Posterior vena cava (tissue), 2 donors: ENCODE data around the gene ZNF583. TPM values are rescaled to one million over a fixed set of nuclear protein-coding genes. Genes with fewer than 3 reads are reported as not detected.

ENCODE experiments used
- DNase-seq: peaks from one replicate; pipeline ENCODE4 v3.0.0-alpha.2; 2020; ENCODE audit warnings: low spot score
- intact Hi-C, 2 donors: fragments of 100-400 bp; cut with DNase I; formaldehyde crosslinking; loops; one replicate each; pipeline versions ENCODE4 v1.14.1 to v1.14.2; 2022 to 2023
- long read RNA-seq, 2 donors: library from polyadenylated mRNA; unstranded; transcript quantifications; one replicate each; pipeline ENCODE4 v2.0.0, GENCODE V29; 2020 to 2021
- total RNA-seq, 2 donors: library from RNA; stranded (reverse); fragmentation: NEBNext Ultra II Directional; extraction: Animal tissue kit (Norgen Biotek cat#: 25700); gene quantifications; one replicate each; pipeline ENCODE4 v1.2.1, GENCODE V29; 2021
- donor health status: DM: yes; HTN: yes; CAD: no.
- donor health status: DM: yes; HTN: yes; CAD: no.

Gene ZNF583
- total RNA-seq: 10 to 100 TPM in 1 of 2 donors, 1 to 10 TPM in 1; 9.6 to 10.8 TPM
- long read RNA-seq, donor 1: 0 reads
- long read RNA-seq, donor 2, full-length matches to known transcripts: 16 of 18 reads
- long read RNA-seq, donor 2, partial matches to known transcripts: 0 of 18 reads
- long read RNA-seq, donor 2, other reads (novel, unspliced or antisense): 2 of 18 reads

- intact Hi-C loops: no loop called here
- peak; percentile 99 for DNase-seq
These were observed at the start of gene ZNF583 for GRCh38 chr19:56403764-56404704. TSS of gene ZNF583 (plus strand) at chr19:56404332. CDS start at chr19:56407115, 2,783 bp downstream.

- no peak for DNase-seq
- intact Hi-C loops: loop anchor here (5.0 to 10.0 kb wide), 2 partner anchors 281 to 728 kb away; no protein-coding TSS in a partner anchor
These were observed 48.6 kb upstream of the ZNF583 start for GRCh38 chr19:56355517-56355916.

- intact Hi-C loops: loop anchor here (5.0 to 10.0 kb wide), 2 partner anchors 282 to 730 kb away; no protein-coding TSS in a partner anchor
- DNase-seq: no peak
These were observed 47.2 kb upstream of the ZNF583 start for GRCh38 chr19:56356944-56357343.

- intact Hi-C loops: no loop called here
These were observed 43.3 kb upstream of the ZNF583 start for GRCh38 chr19:56360841-56361240.

GRCh38 chr19:56367829-56368711 is 36.1 kb upstream of the ZNF583 start:
- intact Hi-C loops: no loop called here
- DNase-seq: peak; percentile 98

More at GRCh38 chr19:56360841-56361240, 43.3 kb upstream of the ZNF583 start:
- no peak for DNase-seq

GRCh38 chr19:56369886-56370676 is 34.1 kb upstream of the ZNF583 start:
- no peak for DNase-seq
- intact Hi-C loops: no loop called here

- intact Hi-C loops: no loop called here
These were observed 31.9 kb upstream of the ZNF583 start for GRCh38 chr19:56372281-56372680.

GRCh38 chr19:56377105-56377924 is 26.8 kb upstream of the ZNF583 start:
- intact Hi-C loops: no loop called here
- no peak for DNase-seq

More at GRCh38 chr19:56372281-56372680, 31.9 kb upstream of the ZNF583 start:
- no peak for DNase-seq

- intact Hi-C loops: no loop called here
- DNase-seq: no peak
These were observed 20.1 kb upstream of the ZNF583 start for GRCh38 chr19:56383826-56384605.

GRCh38 chr19:56393119-56394012 is 10.8 kb upstream of the ZNF583 start, which contains the start of gene ZNF582:
TSS of gene ZNF582 (minus strand) at chr19:56393534. CDS start at chr19:56391752, 1,782 bp downstream.
- intact Hi-C loops: no loop called here
- peak; percentile 99 for DNase-seq

GRCh38 chr19:56398809-56399208 is 5.3 kb upstream of the ZNF583 start:
- intact Hi-C loops: no loop called here

GRCh38 chr19:56400485-56400884 is 3.6 kb upstream of the ZNF583 start:
- intact Hi-C loops: no loop called here
- DNase-seq: no peak

More at GRCh38 chr19:56398809-56399208, 5.3 kb upstream of the ZNF583 start:
- DNase-seq: no peak

- intact Hi-C loops: no loop called here
These were observed 871 bp upstream of the ZNF583 start for GRCh38 chr19:56403261-56403660.

GRCh38 chr19:56404705-56405056 is 549 bp downstream of the ZNF583 start:
- intact Hi-C loops: no loop called here
- no peak for DNase-seq

More at GRCh38 chr19:56403261-56403660, 871 bp upstream of the ZNF583 start:
- no peak for DNase-seq

GRCh38 chr19:56405062-56405461 is 930 bp downstream of the ZNF583 start:
- DNase-seq: no peak
- intact Hi-C loops: no loop called here
